OCI-M2 (cell line): Measurements from ENCODE around the gene PRKG1.
"Not testable (repeated sequence)": the region's sequence is repeated elsewhere in the genome, so short reads cannot be mapped to it uniquely, and the experiment has no call there.

ENCODE experiments used
- DNase-seq: peaks from one replicate; lab custom pipeline; 2025; ENCODE audit not compliant: unreplicated experiment; lab: John Stamatoyannopoulos, UW

PRKG1 gene

GRCh38 chr10:51371743-51372142 lies 297.5 kb downstream of the PRKG1 start:
- DNase-seq: no peak

- no peak for DNase-seq
These were observed 301.5 kb downstream of the PRKG1 start for GRCh38 chr10:51375790-51376189.

GRCh38 chr10:51377070-51377931 lies 303.0 kb downstream of the PRKG1 start:
- no peak for DNase-seq

GRCh38 chr10:51377932-51378599 lies 303.8 kb downstream of the PRKG1 start:
- no peak for DNase-seq

GRCh38 chr10:51382181-51382580 lies 307.9 kb downstream of the PRKG1 start:
- no peak for DNase-seq

- no peak for DNase-seq
These were observed 310.7 kb downstream of the PRKG1 start for GRCh38 chr10:51384971-51385370.

- DNase-seq: no peak
These were observed 312.1 kb downstream of the PRKG1 start for GRCh38 chr10:51386248-51386885.

- DNase-seq: no peak
These were observed 315.4 kb downstream of the PRKG1 start for GRCh38 chr10:51389415-51390321.

GRCh38 chr10:51393006-51393405 lies 318.7 kb downstream of the PRKG1 start:
- not testable (repeated sequence) for DNase-seq

- no peak for DNase-seq
These were observed 319.8 kb downstream of the PRKG1 start for GRCh38 chr10:51394039-51394438.

- no peak for DNase-seq
These were observed 323.0 kb downstream of the PRKG1 start for GRCh38 chr10:51397244-51397643.

- DNase-seq: no peak
These were observed 323.4 kb downstream of the PRKG1 start for GRCh38 chr10:51397695-51398094.

- no peak for DNase-seq
These were observed 325.6 kb downstream of the PRKG1 start for GRCh38 chr10:51399840-51400239.

GRCh38 chr10:51400392-51401096 lies 326.3 kb downstream of the PRKG1 start:
- DNase-seq: no peak

GRCh38 chr10:51403521-51403920 lies 329.2 kb downstream of the PRKG1 start:
- DNase-seq: no peak

GRCh38 chr10:51405580-51406351 lies 331.5 kb downstream of the PRKG1 start:
- no peak for DNase-seq

- DNase-seq: no peak
These were observed 332.3 kb downstream of the PRKG1 start for GRCh38 chr10:51406581-51406980.

- DNase-seq: no peak
These were observed 342.2 kb downstream of the PRKG1 start for GRCh38 chr10:51416494-51416893.
